ENCODE data around the gene EPHB1.
"Not testable (repeated sequence)": the region's sequence is repeated elsewhere in the genome, so short reads cannot be mapped to it uniquely, and the experiment has no call there.

Gene EPHB1

DNA sequence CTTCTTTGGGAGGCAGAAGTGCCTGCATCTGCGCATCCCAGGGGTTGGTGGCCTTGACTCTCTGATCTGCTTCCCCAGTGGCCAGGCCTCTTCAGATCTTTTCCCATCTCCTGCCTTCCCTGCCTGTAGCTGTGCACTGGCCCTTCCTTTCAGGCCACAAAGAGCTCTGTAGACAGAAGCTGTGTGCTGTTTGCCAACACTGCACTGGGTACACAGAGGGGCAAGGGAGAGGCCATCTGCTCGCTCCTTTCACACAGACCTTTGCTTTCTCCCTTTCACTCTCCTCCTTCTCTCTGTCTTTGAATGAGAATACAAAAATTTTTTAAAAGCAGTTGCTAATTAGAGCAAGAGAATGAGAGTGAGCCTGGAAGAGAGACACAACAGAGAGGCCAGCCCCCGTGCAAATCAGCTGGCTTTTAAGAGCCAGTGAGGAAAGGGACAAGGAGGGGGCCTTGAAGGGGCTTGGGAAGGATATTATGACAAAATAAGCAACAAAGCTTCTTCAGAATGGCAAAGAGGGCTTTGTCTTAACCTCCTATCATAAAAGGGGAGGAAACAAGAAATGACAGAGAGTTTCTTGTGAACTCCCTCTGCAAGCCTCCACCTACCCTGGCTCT lies 170.9 kb downstream of the EPHB1 start:
- no peak for DNase-seq

DNA sequence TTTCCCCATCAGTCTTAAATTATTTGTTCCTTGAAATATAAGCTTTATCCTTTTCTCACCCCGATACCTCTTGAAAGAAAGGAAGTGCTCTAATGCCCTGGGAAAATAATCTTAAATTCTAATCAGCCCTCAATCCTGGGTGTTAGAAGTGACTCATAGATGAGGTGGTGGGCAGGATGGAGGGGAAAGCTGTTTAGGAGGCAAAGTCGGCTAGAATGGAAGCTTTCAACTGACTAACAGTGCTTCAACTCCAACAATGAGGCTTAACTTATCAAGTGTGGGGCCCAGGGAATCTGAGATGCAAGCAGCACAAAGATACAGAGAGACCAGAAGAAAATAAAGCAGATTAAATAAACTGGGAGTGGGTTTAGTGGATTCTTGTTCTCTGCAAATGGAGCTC lies 175.8 kb downstream of the EPHB1 start:
- DNase-seq: no peak

DNA sequence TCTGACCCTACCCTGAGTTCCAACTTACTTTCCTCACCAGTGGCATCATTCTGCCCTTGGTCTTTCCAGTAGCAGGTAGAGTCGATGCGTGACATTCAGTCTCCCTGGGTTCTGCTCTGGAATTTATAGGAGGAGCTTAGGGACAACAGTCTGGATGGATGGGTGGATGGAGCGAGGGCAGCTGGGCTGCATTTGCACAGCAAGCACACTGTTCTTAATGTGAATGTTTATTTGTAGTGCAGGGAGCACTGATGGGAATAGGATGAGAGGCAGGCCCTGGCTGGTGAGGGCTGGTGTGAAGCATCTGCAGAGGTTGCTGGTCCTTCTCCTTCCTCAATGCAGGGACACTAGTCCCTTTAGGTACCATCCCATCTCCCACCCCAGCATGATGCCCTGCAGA lies 176.2 kb downstream of the EPHB1 start:
- DNase-seq: no peak

DNA sequence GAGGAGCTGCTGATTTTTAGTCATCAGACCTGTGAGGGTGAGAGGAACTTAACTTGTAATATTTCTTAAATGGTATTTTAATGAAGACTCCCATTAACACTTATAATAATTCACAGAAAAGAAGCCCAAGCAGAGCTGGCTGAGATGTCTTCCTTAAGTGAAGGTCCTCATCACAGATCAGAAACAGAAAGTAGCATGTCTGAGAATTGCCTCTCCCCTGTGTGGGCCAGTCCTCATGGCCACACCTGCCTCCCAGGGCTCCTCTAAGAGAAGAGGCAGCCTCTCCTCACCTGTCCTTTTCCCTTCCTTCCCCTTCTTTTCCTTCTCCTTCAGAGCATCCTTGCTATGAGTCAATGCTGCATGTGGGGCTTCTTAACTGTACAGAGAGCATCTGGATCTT lies 176.8 kb downstream of the EPHB1 start:
- not testable (repeated sequence) for DNase-seq

DNA sequence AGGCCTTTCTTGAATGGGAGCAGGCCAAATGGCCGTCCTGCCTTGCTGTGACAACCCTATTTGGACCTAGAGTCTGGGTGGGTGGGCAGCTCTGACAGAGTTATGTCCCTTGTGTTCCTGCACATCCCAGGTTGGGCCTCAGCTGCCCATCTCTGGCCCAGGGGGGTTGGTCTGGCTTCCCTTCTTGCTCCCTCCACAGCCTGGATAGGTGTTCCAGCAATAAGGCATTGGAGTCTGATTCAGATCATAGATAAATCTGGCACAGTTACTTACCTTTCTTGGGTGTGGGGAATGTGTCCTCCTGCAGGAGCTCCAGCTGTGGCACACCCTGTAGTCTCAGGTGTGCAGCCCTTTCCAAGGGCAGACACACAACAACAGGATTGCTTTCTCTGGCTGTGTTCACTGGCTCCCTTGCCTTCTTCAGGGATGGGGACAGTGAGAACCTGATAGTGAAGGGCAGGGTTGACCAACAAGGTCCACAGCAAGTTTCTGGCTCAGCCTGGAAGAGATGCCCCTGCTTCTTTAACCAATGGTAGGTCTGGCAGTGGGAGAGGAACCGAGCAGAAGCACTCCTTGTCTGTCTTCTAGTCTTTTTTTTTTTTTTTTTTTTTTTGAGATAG lies 177.9 kb downstream of the EPHB1 start:
- DNase-seq: no peak

DNA sequence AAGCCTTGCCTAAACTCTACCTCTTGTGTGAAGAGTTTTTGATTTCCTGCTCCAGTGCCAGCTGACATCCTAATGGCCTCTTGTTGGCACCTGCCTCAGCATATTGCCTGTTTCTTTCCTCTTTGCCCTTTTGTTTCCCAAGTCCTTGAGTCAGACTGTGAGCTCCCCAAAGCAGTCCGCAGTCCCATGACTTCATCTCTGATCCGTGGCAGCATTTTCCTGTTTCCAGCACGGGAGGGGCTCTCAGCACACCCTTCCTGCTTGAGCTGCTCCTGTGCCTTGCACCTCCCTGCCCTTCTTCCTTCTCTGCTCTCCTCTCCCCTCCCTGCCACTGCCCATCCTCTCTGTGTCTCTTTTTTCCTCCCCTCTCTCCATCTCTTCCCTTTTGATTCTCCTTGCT lies 179.6 kb downstream of the EPHB1 start:
- DNase-seq: no peak

DNA sequence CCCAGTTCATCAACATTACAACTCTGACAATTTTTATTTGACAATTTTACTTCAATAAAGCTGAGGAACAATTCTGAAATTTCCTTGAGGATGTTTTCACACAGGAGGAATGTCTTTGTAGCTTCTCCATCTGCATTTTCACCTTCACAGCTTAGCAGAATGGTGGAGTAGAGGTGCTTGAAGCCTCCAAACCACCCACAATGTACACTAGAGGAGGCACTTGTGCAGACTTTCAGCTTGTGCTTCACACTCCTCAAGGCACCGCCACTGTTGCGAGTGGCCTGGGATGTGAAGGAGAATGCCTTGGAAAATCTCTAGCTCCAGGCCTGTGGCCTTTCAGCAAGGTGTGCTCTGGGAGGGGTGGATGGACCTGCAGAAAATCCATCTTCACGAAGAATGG lies 181.9 kb downstream of the EPHB1 start:
- DNase-seq: no peak

DNA sequence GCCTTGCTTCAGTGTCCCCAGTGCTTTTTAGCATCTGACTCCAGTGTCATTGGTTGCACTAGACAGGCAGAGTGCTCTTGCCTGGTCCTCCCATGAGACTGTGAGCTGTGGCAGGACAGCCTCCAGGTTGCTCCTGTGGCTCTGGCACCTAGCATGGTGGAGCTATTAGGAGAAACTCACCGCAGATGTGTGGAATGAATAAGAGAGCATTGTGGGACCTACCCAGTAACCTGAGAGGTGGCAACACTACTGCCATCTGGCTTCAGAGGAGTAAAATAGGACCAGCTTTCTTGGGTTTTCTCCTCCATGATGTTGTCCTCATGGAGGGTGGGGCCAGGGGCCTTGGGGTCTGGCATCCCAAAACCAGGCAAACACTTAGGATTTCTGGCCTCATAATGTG lies 183.6 kb downstream of the EPHB1 start:
- DNase-seq: no peak

DNA sequence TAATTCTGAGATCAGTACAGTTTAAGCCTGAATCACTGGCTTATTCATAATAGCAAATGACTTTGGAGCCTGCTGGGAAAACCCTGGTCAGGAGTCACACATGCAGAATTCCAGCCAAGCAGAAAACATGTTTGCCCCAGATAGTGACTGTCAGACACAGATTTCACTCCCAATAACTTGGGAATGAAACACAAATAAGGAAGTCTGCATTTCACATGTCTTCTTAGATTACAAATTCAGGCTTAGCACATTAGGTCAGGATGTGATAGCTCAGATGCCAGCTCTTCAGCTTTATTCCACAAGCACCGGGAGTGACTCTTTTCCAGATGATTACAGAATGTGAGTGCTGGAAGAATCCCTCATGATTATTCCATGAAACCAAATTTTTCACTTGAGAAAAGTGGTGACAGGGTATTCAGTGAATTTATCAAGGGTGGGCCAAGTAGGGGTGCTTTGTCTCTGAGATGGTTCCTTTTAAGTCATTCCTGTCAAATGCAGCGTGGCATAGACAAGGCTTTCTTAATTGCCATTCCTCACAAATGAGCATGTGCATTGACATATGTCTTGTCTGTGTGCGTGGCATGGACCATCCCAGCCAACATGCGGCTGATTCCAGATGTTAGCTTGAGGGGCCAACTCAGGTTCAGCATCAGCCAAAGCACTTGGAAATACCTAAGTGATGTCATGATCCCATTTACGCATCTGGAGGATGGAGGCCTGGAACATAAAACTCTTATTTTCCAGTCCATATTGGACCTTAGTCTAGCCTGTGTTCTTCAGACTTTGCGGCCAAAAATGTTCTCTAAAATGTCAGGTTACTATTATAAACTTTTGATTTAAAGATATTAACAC lies 191.0 kb downstream of the EPHB1 start:
- no peak for DNase-seq

DNA sequence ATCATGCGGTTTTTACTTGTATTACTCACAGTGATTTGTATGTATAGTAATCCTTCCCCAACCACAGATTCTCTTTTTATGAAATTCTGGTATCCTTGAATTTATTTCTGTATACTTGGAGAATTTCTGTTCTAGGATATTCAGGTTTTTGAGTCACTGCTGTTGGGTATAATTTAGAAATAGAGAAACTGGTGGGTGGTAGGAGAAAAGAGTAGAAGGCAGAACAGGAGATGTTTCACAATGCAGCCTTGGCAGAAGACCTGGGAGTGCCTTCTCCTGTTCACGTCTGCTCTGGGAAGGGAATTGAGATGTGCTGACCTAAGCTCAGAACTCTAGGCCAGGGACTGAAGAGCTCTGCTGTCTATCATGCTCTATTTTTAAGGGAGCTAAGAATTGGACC lies 193.6 kb downstream of the EPHB1 start:
- no peak for DNase-seq

DNA sequence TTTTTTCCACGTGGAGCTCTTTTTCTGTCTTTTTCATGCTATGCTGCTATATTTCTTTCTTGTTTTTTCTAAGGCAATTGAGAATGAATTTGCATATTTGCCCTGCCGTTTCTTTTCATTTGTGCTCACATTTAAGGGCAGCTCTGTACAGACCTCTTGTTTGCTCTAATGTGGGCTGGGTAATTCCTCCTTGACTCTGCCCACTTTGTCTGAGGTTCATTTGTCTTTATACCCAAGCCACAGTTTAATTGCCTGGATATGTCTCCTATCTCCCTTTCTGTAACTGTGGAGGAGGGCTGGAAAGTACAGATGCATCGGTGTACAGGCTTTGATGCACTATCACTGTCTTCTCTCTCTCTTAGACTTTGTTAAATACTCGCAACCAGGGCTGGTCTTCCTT lies 195.9 kb downstream of the EPHB1 start:
- DNase-seq: no peak

DNA sequence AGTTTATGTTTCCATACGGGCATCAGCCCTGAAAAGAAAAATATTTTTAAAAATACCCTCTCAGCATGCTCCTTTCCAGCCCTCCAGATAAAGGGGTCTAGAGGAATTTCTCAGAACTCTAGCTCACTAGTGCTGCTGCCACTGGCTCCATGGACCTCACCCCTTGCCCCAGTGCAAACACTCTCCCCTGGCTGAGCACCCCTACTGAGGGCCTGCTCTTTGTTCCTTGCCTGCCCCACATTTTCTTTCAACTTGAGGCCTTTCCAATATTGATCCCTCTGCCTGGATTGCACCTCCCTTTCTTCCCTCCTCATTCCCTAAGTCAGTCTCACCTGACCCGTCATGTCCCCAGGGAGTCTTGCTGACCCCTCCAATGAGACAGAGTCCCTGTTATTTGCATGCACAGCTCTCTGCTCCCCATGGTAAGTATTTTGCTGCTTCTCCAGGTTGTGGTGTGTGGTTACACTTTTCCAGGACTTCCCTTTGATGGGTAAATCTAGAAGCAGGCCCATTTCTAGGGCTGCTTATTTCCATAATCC lies 196.5 kb downstream of the EPHB1 start:
- no peak for DNase-seq

DNA sequence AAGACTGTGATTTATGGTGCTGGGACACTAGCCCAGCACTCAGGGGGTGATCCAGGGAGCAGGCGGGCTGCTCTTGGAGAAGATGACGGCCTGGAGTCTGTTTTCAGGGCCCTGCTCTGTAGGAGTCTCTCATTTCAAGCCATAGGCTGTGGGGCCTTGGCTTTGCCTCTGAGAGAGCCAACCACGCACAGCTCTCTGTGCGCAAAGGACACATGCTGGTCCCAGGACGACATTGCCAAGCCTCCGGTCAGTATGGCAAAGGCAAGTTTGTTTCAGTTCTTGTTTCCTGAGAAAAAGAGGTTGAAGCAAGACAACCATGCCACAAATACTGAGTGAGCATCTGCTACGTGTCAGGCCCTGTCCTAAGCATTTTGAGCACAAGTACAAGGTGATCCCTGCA lies 197.1 kb downstream of the EPHB1 start:
- DNase-seq: no peak

DNA sequence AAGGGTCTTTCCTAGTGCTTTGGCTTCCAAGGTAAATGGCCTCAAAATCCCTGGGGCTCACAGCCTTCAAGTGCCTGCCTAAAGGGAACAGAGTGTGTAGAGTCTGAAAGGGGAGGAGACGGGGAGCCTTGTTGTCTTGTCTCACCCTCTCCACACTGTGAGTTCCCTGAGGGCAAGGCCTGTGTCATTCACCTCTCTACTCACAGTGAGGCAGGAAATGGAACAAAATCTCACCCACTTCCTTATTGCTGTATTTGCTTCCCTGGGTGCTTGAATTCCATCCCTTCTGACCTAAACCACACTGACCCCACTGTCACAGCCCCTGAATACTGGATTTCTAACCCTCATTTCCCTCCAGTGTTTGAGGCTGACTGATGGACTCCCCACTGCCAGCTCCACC lies 197.5 kb downstream of the EPHB1 start:
- no peak for DNase-seq

DNA sequence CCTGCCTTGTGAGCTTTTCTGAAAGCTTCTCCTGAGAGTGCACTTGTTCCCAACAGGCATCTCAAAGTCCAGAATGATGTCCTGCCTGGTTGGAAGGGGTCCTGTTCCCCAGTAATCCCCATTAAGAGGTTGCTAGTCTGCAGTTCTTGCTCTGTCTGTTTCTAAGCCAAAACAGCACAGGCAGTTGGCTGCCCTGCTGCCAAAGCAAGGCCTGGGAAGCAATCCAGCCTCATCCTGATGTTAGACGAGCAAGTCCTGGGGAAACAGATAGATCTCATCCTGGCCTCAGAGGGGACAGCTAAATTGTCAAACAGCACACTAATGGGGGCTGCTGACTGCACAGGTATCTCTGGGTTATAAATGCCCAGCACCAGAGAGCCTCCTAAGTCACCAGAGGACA lies 198.0 kb downstream of the EPHB1 start:
- no peak for DNase-seq

DNA sequence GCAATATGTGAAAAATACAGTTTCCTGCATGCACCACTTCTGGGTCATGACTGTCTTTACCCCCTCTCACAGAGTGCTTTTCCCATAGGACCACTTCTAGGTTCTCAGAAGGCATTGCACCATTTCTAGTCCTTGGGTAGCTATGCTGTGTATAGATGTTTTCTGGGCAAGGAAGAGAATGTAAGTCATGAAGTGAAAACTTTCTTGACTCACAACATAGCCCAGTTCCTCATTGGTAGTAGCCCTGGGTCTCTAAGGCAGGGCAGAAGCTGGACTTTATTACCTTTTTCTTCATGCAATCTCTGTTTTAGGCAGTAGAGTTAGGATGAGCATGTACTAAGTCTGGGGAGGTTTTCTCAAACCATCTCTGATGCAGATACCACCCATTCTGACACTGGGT lies 203.1 kb downstream of the EPHB1 start:
- DNase-seq: no peak

DNA sequence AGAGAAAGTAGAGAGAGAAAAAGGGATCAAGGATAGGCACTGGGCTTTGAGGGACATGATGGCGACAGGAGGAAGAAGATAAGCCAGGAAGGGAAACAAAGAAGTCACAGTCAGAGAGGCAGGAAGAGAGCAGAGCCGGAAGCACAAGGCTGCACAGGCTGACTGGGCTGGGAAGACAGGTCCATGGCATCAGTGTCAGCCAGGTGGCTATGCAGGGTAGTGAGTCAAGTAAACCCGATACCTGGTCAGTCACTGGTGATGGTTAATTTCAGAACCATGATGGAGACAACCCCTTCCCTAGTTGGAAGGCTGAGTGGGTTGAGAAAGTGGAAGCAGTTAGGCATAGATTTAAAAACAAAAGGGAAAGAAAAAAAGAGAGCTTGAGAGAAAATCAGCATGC lies 203.8 kb downstream of the EPHB1 start:
- DNase-seq: no peak

DNA sequence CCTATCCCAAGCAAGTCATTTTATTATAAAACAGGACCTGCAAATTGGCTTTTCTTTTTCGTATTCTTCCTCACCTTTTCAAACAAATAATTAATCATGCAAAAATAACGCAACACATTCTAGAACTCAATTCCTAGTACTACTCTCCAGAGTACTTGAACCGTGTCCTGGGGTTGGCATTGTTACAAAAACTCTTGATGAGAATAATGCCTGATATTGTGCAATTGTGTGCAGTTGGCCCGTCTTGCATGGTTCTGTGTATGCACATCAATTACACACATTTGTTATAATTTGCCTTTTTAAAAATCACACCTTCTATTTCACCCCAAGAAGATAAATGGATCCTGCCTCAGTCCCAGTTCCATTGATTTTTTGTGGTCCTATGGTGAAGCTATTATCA lies 205.4 kb downstream of the EPHB1 start:
- DNase-seq: no peak

DNA sequence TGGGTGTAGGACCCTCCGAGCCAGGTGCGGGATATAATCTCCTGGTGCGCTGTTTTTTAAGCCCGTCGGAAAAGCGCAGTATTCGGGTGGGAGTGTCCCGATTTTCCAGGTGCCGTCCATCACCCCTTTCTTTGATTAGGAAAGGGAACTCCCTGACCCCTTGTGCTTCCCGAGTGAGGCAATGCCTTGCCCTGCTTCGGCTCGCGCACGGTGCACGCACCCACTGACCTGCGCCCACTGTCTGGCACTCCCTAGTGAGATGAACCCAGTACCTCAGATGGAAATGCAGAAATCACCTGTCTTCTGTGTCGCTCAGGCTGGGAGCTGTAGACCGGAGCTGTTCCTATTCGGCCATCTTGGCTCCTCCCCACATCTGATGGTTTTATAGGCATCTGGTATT lies 210.6 kb downstream of the EPHB1 start:
- not testable (repeated sequence) for DNase-seq

DNA sequence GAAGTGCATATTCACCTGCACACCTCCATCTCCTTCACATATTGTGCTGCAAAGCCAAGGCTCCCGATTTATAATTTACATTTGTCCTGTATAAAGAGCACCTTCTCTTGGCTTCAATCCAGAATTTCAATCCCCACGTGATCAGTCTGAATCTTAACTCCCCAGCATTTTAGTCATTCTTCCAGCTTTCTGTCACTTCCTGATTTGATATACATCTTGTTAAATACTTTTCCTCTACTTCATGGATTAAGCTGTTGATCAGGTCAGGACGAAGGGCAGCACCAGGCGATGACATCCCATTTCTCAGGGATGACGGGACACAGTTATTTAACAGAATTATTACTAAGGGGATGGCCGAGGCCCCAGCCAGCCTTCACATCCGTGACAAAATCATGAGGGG lies 212.5 kb downstream of the EPHB1 start:
- no peak for DNase-seq

DNA sequence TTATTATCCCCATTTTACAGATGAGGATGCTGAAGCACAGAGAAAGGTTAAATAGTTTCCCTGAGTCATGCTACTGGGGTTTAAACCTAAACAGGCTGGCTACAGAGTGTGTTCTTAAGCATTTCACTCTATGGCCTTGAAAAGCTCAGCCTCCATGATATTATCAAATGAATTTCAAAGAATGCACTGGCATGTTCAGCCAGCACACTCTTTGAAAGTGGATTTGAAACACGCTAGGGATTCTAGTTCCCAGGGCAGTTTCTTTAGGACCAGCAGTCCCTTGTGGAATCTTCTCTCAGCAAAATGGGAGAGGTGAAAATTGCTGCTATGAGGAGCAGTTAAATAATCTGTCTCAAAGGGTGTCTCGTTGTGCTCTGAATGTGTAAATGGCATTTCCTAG lies 213.3 kb downstream of the EPHB1 start:
- no peak for DNase-seq

DNA sequence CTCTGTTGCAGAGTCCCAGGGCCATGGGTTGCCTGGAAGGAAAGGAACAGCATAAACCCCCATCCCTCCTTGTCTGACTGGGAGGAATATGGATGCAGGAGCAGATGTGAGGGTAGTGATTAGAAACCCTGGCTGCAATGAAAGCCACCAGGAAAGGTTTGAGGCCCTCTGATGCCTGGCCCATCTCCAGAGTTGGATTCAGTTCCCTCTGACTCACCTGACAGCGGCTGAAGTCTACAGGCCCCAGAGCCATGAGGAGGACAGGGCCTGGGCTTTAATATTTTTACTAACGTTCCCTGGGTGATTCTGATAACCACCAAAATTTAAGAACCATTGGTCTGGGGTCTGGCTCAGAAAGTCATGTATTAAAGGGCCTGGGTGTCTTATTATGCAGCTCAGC lies 214.0 kb downstream of the EPHB1 start:
- DNase-seq: no peak

DNA sequence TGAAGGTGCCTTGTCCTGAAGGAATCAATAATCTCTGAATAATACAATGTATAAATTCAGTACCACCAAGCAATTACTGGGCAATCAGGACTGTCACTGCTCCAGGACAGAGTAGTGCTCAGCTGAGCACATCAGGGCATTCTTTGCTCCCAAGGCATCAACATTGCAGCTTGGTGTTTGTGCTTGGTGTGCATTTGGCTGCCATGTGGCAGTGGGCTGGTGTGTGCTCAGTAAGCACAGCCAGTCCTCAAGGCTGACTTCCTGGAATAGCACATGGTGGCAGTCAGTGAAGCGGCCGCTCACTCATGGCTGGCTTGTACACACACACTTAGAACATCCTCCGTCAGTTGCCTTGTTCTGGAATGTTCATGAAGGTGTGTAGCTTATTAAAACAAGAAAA lies 217.0 kb downstream of the EPHB1 start:
- no peak for DNase-seq

DNA sequence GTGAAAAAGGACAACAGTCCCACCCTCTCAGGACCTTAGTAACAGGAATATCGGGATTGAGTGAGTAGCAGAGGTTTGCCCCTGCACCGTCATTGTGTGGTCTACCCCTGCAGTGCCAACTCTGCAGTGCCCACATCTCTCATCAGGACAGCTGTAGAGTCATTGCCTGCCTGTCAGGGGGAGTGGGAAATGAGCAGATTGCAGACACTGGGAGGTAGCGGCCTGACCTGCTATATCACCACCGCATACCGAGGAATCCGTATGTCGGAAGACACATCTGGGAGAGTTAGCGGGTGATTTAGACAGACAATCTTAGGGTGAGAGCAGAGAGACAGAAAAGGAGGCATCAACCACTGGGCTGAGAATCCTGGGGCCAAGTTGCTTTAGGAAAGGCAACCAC lies 218.1 kb downstream of the EPHB1 start:
- no peak for DNase-seq

Measured in activated effector memory CD4-positive, alpha-beta T cell treated with Interleukin-2 at 50 U/mL for 16 hours (primary cell).